Posterior vena cava (tissue), 2 donors: ENCODE data around the gene SUN2. TPM values are rescaled to one million over a fixed set of nuclear protein-coding genes. Genes with fewer than 3 reads are reported as not detected.

Source experiments
- DNase-seq: peaks from one replicate; pipeline ENCODE4 v3.0.0-alpha.2; 2020; ENCODE audit warnings: low spot score
- intact Hi-C, 2 donors: fragments of 100-400 bp; cut with DNase I; formaldehyde crosslinking; loops; one replicate each; pipeline versions ENCODE4 v1.14.1 to v1.14.2; 2022 to 2023
- total RNA-seq, 2 donors: library from RNA; stranded (reverse); fragmentation: NEBNext Ultra II Directional; extraction: Animal tissue kit (Norgen Biotek cat#: 25700); gene quantifications; one replicate each; pipeline ENCODE4 v1.2.1, GENCODE V29; 2021
- donor health status: DM: yes; HTN: yes; CAD: no.
- donor health status: DM: yes; HTN: yes; CAD: no.

The SUN2 gene
- total RNA-seq, 2 donors from 2014 or later: 229 to 246 TPM

- no peak for DNase-seq
- intact Hi-C loops: no loop called here
These were observed 28.7 kb downstream of the SUN2 start for GRCh38 chr22:38727123-38727522.

DNA sequence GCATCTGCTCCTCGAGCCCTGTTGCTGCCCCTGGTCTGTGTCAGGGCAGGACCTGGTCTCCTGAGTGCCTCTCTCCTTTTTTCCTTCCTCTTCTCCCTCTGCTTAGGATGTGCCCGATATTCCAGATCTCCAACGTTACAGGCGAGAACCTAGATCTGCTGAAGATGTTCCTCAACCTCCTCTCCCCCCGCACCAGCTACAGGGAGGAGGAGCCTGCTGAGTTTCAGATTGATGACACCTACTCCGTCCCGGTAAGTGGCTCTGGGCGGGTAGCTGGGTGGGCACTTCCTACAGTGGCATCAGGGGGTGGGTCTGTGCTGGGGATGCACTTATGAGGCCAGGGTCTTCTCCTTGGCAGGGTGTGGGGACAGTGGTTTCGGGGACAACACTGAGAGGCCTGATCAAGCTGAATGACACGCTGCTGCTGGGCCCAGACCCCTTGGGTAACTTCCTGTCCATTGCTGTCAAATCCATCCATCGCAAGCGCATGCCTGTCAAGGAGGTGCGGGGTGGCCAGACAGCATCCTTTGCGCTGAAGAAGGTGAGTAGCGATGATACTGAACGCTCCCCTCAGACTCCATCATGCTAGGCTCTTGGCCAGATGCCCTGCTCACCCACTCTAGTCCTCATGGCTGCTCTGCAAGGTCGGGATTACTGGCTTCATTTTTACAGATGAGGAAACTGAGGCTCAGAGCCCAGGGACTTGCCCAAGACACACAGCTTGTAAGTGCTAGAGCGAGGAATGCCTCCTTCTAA is 29.7 kb downstream of the SUN2 start:
- intact Hi-C loops: no loop called here
- DNase-seq: no peak

DNA sequence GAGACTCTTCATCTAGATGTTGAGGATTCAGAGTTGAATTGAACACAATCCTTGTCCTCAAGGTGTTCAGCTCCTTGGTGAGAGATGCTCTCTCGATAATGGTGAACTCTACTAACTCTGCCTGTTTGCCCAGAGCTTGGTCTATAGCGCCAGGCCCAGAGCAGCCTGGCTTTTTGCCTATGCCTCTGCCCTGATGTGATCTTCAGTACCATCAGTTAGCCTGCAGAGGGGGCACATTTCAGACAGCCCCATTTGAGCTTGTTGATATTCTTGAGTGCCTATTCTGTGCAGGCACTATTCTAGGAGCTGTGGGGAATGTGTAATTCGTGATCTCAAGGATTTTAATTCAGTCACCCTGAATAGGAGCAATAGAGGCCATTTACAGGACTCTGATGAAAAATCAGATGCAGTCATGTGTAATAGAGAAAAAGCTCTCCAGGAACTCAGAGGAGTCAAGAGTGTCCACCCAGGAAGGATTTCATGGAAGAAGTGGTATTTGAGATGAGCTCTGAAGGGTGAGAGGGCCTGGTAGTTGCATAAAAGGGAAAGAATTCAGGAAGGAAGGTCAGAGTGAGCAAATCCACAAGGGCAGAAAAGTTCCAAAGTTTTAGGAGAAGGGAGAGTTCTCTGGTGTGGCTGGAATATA is 30.7 kb downstream of the SUN2 start:
- intact Hi-C loops: no loop called here
- DNase-seq: no peak

DNA sequence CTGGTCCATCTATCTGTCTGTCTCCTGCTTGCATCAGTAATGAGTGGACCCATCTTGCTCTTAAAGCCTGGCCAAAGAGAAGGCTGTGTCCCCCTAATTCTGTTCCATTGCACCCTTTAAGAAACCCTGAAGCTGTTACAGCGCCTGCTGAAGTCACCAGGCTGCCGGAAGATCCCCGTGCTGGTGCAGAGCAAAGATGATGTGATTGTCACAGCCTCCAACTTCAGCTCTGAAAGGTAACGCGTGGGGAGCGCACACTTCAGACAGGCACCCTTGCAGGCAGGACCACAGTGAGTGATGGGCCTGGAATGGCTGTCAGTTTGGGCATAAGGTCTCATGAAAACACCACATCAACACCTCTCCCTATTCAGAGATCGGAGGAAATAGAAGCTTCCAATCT is 31.6 kb downstream of the SUN2 start:
- DNase-seq: no peak
- intact Hi-C loops: no loop called here

GRCh38 chr22:38721551-38721950 is 34.2 kb downstream of the SUN2 start:
- DNase-seq: no peak
- intact Hi-C loops: no loop called here

- DNase-seq: no peak
- intact Hi-C loops: no loop called here
These were observed 35.4 kb downstream of the SUN2 start for GRCh38 chr22:38720350-38720749.

GRCh38 chr22:38719196-38719595 is 36.6 kb downstream of the SUN2 start:
- DNase-seq: no peak

DNA sequence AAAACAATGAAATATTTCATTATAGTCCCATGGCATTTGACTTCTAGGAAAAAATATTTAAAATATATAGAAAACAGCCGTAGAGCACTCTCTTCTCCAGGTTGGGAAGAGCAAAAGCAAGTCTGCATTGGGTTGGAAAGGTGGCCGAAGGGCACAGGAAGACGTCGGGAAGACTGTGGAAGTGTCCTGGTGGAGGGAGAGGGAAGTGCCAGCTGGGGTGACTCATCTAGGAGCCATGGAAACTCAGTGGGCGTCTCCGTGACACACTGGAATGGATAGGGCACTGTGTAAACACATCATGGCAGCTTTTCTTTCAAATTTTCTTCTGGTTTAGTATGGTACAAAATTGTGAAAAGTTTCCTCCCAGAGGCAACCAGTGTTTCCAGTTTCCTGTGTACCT is 37.4 kb downstream of the SUN2 start:
- peak; percentile 83 for DNase-seq
- intact Hi-C loops: no loop called here

More at GRCh38 chr22:38719196-38719595, 36.6 kb downstream of the SUN2 start:
- intact Hi-C loops: no loop called here

GRCh38 chr22:38717244-38717643 is 38.6 kb downstream of the SUN2 start:
- intact Hi-C loops: loop anchor here in 1 of 2 donors (1.0 kb wide), 1 partner anchor 31 kb away; no protein-coding TSS in a partner anchor
- no peak for DNase-seq

DNA sequence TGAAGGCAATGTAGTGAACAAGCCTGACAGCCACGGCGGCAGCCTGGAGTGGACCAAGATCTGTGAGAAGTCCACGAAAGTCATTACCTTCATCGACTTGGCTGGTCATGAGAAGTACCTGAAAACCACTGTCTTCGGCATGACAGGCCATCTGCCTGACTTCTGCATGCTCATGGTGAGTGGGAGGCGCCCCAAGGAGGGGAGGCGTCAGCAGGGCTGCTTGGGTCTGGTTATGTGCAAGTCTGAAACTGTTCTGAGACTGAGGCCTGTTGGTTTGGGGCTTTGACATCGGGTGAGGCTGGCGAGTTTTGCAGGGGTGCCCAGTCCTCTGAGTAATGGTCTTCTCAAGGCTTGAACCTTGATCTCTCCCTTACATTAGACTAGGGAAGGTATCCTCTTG is 39.0 kb downstream of the SUN2 start:
- peak; percentile 77 for DNase-seq
- intact Hi-C loops: loop anchor here in 1 of 2 donors (1.0 kb wide), 1 partner anchor 31 kb away; no protein-coding TSS in a partner anchor

DNA sequence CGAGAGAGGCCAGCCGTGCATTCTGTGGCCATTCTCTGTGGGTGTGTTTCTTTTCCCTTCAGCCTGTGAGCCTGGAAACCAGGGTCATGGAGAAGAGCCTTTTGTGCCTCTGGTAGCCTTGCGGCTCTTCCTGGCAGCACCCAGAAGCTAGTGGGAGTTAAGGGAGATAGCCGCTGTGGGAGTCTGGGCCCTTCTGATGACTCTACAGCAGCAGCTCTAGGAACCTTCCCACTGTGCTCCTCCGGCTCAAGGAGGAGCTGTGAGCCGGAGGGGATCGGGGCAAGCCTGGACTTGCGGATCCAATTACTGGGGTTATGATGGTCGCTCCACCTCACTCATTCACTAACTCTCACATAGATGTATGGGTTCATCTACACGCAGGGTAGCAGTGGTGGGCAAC is 39.5 kb downstream of the SUN2 start:
- intact Hi-C loops: no loop called here
- DNase-seq: no peak

- intact Hi-C loops: no loop called here
- peak; percentile 61 for DNase-seq
These were observed 39.9 kb downstream of the SUN2 start for GRCh38 chr22:38715852-38716251.

DNA sequence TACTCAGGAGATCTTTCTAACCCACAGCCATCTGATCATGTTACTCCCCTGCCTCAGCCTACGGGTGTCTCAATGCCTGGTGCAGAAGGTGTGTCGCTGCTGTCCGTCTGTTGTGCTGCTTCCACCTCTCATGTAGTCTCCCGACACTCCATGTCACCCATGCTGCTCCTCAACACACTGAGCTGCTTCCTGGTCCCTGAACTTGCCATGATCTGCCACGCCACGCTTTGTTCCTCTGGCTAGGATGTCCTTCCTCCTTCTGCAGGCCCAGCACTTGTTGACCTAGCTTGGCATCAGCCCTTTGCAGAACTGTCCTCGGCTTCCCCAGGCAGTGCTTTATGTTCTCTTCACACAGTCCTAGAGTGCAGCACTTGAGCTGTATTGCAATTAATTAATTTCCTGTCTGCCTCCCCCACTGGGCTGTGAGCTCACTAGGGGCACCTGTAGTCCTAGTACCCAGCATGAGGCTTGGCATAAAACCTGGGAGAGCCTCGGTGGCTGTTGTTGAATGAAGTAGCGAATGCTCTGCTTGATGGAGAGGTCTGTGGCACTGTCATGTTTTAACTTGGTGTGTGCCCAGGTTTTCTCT is 40.5 kb downstream of the SUN2 start:
- DNase-seq: peak; percentile 70
- intact Hi-C loops: no loop called here

DNA sequence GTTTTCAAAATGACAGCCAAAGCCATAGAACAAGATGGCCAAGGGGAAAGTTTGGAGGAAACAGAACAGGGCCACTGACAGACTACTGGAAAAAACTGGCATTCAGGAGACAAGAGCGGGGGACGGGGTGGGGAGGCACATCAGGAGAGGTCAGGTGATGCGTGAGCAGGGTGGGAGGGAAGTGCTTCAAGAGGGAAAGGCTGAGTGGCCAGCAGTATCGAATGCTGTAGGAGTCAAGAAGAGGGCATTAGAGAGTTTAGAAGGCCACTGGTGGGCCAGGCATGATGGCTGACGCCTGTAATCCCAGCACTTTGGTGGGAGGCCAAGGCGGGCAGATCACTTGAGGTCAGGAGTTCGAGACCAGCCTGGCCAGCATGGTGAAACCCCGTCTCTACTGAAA is 41.9 kb downstream of the SUN2 start:
- no peak for DNase-seq
- intact Hi-C loops: no loop called here

GRCh38 chr22:38712486-38713207 is 43.2 kb downstream of the SUN2 start:
- intact Hi-C loops: no loop called here
- no peak for DNase-seq

- DNase-seq: no peak
- intact Hi-C loops: no loop called here
These were observed 44.9 kb downstream of the SUN2 start for GRCh38 chr22:38710866-38711265.

DNA sequence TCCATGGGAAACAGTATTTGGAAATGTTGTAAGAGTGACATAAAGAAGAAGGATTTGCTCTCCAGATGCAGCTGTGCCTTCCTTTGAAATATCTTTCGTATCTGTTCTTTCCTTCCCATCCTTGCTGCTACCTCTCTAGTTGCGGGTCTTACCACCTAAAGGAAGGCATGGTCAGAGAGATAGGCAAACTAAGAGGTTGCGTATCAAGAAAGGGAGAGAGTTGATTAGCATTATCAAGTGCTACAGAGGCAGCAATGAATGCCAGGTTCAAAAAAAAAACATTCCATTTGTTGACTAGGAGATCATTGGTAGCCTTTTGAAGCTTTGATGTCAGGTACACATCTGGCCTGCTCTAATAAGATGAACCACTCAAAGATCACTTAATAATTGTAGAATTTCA is 45.4 kb downstream of the SUN2 start:
- intact Hi-C loops: no loop called here
- no peak for DNase-seq

GRCh38 chr22:38709306-38709705 is 46.5 kb downstream of the SUN2 start:
- no peak for DNase-seq
- intact Hi-C loops: no loop called here

- intact Hi-C loops: no loop called here
- DNase-seq: no peak
These were observed 47.8 kb downstream of the SUN2 start for GRCh38 chr22:38707984-38708383.

GRCh38 chr22:38707346-38707745 is 48.5 kb downstream of the SUN2 start:
- intact Hi-C loops: no loop called here
- no peak for DNase-seq
